ENCODE results near the gene PAMR1.
"Not testable (repeated sequence)": the region's sequence is repeated elsewhere in the genome, so short reads cannot be mapped to it uniquely, and the experiment has no call there.

Gene PAMR1

DNA sequence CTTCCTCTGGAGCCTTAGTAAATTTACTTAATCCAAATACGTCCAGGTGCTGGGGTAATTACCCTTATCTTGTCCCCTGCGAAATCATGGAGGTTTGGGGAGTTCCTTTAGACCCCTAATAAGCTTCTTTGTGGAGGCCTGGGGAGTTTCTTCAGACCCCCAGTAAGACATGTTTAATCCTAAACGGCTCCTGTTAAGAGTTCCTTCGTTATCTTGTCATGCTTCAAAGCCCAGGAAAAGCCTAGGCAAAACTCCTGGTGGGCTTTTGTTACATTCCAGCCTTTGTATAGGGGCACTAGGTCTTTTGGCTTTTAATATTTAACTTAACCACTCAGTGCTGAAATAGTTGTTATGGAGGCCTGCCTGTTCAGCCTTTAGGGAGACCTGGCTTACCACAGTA, 18.1 kb upstream of the PAMR1 start:
- no peak for DNase-seq (ENCODE audit: low read depth in 2 of 2)

DNA sequence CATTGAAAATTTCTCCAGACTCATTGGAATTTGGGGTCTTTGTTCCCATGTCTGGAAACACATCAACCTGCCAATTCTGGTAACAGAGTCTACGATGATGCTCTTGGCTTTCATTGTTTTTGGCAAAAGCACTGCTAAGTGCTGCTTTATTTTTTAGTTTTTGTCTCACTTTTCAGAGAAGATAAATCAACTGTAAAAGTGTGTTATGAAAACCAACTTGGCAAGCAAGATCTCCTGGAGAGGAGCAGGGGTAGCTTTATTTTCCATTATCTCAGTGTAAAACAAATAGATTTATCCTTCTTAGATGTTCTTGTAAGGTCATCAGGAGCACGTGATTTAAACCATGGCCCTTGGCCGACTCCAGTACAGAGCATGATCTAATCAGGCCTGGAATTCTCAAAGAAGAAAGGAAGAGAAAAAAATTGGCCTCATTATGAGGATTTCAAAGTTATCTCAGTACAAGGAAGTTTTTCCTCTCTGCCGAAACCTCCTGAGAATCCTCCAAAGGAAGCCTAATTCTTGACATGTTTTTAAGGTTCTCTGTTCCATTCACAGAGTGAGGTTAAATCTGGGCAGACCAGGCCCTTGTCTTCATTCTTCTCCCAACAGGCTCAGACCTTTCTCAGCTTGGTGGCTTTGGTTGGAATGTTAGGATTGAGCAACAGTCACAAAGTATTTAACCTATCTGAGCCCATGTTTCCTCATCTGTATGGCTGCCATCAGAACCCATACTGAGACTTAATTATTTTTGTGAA, 16.4 kb upstream of the PAMR1 start:
- no peak for DNase-seq (ENCODE audit: low read depth in 2 of 2)

DNA sequence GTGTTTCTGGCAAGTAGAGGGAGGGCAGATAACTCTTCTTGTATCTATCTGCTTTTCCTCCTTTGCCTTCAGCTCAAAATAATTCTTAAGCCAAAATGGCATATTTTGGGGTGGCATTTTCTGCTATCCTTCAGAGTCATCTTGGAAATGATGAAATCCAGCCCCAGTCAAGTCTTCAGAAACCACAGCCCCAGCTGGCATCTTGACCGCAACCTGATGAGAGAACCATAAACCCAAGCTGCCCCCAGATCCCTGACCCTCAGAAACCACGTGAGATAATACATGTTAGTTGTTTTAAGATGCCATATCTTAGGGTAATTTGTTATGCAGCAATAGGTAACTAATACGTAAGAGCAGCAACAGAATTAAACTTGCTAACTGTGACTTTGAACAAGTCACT, 15.1 kb upstream of the PAMR1 start:
- DNase-seq (ENCODE audit: low read depth in 2 of 2) = no peak

DNA sequence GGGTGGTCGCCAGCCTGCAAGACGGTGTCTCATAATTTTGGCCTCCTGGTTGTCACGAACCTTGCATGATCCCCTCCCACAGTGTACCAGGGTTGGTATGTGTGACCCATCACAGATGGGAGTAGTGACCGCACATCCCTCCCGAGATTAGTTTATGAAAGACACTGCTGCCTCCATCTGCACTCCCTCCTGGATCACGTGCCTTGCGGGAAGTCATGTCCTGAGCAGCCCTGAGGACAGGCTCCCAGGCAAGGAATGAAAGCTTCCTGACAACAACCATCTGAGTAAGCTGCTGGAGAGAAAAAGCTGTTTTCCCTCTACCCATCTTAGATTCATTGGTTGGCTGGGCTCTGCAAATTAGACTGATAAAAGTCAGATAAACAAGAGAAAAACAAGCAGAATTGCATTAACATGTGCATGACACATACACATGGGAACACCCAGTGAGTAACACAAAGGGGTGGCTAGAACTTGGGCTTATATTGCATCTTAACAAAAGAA, 14.4 kb upstream of the PAMR1 start:
- no peak for DNase-seq (ENCODE audit: low read depth in 2 of 2)

DNA sequence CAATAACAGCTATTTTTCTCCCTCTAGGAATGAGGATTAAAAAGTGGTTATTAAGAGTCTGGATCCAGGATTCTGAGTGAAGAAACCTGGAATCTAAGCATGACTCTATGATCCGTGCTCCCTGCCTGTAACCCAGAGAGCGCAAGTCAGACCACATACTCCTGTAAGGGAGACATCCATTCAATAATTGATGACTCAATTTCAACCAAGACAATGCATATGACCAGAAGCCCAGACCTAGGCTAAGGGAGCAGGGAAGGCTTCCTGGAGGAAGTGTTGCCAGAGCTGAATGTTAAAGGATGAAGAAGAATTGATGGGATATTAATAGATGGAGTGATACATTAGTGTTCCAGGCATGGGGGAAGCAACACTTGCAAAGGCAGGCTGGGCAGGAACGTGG, 13.8 kb upstream of the PAMR1 start:
- no peak for DNase-seq (ENCODE audit: low read depth in 2 of 2)

DNA sequence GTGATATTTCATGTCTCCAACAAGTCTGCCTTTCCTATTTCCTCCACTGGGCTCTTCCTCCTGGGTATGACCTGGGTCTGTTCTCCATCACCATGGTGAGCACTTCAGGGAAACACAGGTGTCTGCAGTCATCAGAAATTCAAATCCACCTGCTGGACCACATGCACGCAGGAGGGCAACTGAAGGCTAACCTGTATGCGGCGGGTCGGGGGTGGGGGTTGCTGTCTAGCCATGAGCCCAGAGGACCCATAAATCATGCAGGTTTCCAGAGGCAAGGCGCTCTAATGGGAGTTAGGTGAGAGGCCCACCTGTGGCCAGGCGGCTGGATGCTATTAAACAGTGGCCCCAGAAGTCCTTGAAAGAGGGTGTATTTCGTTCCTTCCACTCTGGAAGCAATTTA, 11.1 kb upstream of the PAMR1 start:
- DNase-seq (ENCODE audit: low read depth in 2 of 2) = no peak

DNA sequence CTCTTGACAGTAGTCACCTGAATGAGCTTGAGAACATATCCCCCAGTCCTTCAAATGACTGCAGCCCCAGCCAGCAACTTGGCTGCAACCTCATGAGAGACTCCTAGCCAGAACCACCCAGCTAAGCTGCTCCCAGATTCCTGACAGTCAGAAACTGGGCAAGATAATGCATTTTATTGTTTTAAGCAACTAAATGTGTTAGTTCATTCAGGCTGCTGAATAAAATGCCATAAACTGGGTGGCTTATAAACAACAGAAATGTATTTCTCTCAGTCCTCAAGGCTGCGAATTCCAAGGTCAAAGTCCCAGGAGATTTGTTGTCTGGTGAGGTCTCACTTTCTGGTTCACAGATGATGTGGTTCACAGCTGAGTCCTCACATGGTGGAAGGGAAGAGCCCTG, 5.8 kb upstream of the PAMR1 start:
- DNase-seq (ENCODE audit: low read depth in 2 of 2) = no peak

DNA sequence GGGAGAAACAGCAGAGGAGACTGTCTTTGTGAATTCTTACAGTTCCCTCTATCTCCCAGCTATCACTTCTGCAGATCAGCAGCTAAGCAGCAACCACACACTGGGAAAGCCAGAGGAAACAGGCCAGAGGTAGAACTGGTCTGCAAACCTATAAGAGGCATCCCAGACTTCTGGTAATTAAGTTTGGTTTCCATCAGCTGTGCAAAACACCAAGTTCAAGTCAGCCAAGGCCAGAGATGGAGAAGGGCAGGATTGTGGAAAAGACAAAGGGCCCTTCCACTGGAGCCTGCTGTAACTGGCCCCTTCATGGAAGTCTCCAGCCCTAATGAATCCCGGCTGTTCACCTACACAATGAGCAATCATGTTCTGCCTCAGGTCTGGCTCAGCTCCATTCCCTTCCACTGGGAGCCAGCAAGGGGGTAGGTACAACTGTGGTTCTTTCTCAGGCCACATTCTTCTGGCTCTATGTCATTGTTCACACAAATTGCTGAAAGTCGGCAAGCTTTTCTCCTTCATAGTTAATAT, 4.6 kb upstream of the PAMR1 start:
- no peak for DNase-seq (ENCODE audit: low read depth in 2 of 2)

DNA sequence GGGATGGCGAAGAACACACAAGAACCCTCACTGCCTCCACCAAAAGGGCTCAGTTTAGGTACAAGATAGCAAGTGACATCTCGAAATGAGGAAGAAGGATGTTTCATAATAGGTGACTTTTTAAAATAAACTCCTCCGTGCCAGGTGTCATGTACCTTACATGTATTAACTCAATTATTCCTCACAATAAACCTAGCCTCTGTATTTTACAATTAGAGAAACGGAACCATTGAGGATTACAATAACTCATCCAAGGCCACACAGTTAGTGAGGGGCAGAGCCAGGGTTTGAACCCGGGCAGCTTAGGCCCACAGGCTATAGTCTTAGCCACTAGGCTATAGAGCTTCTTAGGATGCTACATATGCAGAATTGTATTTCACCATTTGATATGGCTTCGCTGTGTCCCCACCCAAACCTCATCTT, 965 bp upstream of the PAMR1 start:
- DNase-seq (ENCODE audit: low read depth in 2 of 2) = no peak

DNA sequence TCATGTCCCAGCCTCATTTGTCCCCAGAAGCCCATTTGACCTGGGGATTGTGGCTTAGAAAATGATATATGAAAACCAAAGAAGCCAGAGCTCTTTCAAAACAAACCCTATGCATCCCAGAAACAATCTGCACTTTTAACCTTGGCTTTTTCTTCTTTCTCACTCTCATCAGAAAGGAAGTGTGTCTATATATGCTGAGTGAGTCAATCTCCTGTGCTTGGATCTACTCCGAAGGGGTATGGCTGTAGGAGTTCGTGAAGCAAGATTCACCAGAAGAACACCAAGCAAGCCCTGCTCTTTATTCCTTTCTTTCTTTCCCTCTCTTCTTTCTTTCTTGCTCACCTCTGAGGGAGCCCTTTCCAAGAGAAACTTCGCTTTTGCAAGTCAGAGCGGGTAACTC, 636 bp downstream of the PAMR1 start:
- no peak for DNase-seq (ENCODE audit: low read depth in 2 of 2)

DNA sequence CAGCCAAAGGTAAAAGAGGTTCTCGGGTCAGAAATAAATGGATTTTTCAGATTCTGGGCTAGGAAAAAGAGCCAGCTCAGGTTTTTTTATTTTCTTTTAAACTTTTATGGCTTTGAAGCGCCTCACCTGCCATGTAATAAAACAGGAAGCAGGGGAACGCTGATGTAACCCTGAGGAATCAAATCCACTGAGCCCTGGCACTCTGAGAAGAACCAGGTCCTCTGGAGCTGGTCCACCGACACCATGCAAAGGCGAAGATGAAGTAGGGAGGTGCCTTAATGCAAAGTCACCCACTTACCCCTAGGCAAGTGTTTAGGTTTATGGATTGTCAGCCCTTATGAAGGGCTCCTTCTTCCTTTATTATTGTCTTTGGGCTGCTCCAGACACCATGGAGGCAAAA, 1.6 kb downstream of the PAMR1 start:
- DNase-seq (ENCODE audit: low read depth in 2 of 2) = no peak

DNA sequence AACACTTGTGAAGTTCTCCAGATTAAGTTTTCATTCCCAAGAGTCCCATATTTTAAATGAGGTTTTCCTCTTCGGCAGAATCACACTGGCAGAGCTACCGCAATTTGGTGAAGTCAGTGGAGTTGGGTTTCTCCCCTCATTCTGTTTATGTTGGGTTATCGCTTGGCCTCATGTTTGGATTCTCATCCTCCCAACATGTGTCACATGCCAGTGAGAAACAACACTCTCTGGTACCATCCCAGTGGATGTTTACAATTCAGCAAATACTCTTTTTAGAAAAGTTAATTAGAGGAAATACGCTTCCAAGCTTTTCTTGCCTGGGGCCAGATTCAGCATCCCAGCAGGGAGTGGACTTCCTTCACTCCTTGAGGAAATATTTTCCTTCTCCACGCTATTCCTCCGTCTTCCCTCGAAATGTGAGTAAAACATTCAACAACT, 2.1 kb downstream of the PAMR1 start:
- DNase-seq (ENCODE audit: low read depth in 2 of 2) = no peak

DNA sequence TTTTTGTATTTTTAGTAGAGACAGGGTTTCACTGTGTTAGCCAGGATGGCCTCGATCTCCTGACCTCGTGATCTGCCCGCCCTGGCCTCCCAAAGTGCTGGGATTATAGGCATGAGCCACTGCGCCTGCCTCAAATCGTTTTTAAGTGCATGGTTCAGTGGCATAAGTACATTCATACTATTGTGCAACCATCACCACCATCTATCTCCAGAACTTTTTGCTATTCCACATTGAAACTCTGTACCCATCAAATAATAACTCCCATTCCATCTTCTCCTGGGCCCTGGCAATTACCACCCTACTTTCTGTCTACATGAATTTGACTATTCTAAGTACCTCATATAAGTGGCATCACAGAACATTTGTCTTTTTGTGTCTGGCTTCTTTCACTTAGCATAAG, 3.3 kb downstream of the PAMR1 start:
- not testable (repeated sequence) for DNase-seq (ENCODE audit: low read depth in 2 of 2)

DNA sequence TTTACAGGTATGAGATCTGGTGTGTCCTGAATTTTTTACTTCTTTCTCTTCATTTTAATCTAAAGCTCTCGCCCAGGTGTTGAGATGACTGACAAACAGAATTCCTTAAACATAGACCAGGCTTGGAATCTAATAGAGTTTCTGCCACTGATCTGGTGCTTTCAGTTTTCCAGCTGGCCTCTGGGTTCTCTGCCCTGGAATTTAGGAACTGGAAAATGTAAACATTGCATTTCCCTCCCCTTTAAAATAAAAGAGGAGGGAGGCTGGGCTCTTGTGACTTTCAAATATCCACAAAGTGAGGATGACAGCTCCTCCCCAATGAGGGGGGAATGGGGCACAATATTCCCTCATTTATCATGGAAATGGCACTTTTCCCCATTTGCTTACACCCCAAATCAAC, 5.0 kb downstream of the PAMR1 start:
- no peak for DNase-seq (ENCODE audit: low read depth in 2 of 2)

DNA sequence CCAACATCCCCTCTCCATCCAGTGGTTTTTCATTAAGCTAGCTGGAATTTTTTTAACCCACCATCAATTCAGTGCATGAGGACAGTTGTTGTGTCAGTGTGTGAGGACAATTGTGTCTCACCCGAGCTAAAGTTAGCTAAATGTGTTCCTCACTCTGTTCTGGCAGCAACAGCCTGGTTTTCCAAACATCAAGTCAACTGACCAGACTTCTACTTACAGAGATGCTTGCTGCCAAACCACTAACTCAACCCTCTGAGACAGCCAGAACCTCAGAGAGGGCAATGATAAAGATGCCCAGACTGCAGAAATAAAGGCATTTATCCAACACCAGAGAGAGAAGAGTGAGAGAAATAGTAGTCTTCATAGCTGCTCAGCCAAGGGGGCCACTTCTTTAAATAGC, 6.7 kb downstream of the PAMR1 start:
- no peak for DNase-seq (ENCODE audit: low read depth in 2 of 2)

DNA sequence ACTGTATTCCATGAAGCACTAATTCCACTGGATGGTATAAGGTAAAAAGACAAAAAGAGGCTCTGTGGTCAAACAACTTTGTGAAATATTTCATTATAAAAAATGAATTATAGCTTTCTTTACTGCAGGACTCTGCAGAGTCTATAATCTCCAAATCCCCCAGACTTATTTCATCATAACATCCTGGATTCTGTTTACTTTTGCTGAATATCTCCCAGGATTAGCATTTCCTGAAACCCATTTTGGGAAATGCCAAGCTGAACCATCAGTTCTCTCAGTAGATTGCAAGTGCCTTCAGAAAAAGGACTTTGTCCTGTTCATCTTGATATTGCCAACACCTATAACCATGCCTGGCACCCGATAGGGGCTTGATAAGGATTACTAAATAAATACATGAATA, 7.9 kb downstream of the PAMR1 start:
- no peak for DNase-seq (ENCODE audit: low read depth in 2 of 2)

DNA sequence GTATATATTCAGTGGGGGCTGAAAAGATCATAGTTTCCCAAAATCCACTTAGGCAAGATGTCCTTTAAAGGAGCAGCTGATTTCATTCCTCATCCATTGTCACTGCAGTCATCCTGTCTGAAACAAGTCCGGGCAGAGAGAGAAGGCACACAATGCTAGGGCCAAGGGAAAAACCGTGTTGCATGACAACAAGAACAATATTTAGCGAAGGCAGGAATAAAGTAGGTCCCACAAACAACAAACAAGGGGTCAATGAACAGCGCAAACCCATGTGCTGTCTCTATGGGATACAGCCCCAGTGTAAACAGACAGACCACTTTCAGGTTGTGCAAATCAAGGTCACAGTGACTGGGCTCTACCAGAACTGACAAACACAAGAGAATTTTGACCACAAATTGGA, 9.0 kb downstream of the PAMR1 start:
- DNase-seq (ENCODE audit: low read depth in 2 of 2) = no peak

DNA sequence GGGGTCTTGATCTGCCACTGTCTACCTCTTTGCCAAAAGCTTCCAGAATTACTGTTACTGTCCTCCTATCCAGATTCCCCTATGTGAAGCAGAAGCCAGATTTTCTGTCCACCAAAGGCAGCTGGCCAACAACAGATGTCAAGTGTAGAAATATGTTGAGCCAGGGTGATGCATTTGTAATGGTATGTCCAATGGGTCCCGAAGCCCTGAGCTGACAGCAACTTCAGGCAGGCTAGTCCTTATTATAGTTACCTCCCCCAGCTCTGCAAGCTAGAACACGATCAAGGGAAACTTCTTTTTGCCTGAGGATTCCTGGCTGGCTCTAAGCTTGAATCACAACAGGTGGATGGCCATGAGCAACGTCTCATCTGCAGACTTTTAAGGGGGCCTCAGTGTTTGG, 10.2 kb downstream of the PAMR1 start:
- DNase-seq (ENCODE audit: low read depth in 2 of 2) = no peak

DNA sequence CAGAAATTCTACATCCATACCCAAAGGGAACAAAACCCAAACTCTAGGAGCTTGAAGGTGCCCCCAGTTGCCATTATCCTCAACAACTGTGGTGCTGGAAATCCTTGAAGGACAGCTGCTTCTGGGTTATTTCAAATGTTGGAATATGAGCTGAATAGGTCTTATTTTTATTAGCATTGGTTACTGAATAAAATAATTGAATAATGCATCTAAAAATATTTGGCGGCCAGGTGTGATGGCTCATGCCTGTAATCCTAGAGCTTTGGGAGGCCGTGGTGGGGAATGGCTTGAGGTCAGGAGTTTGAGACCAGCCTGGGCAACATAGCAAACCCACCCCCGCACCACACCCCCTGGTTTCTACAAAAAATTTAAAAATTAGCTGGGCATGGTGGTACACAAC, 10.9 kb downstream of the PAMR1 start:
- DNase-seq (ENCODE audit: low read depth in 2 of 2) = no peak

DNA sequence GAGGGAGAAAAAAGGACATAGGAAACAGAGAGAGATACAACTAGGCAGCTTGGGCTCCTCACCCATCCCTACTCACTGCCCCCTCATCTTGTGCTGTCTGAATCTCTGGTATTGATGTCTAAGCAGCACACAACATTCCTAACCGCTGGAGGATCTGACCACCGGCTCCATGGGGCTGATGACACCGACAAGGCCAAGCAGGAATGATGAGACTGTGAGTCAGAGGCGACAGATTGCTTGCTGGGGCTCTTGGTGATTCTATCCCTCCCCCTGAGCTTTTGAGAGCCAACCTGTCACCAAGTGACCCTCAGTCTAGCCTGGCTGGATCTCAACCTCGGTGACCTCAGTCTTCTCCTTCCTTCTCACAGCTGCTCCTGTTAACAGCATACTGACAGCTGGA, 13.8 kb downstream of the PAMR1 start:
- no peak for DNase-seq (ENCODE audit: low read depth in 2 of 2)

DNA sequence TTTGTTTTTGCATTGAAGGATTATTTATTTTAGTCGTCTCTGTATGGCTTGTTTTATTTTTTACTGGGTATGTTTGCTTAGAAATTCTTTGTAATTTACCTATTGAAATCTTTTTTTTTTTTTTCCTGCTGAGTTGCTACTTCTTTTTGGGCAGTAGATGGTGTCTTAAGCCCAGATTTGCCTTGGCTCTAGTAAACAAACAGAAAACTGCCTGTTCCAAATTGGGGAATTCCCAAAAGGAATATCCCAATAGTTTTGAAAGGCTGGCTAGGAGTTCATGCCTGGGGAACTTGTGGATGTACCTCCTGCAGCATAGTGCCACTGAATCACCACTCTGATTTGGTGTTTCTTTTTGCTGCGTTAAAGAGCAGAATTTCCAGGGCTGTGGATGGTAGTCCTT, 17.7 kb downstream of the PAMR1 start:
- DNase-seq (ENCODE audit: low read depth in 2 of 2) = no peak

DNA sequence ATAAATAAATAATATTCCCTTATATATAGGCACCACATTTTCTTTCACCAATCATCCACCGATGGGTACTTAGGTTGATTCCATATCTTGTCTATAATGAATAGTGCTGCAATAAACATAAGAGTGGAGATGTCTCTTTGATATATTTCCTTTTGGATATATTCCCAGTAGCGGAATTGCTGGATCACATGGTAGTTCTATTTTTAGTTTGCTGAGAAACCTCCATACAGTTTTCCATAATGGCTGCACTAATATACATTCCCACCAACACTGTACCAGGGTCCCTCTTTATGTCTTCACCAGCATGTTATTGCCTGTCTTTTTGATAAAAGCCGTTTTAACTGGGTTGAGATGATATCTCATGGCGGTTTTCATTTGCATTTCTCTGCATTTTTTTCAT, 23.6 kb downstream of the PAMR1 start:
- no peak for DNase-seq (ENCODE audit: low read depth in 2 of 2)

DNA sequence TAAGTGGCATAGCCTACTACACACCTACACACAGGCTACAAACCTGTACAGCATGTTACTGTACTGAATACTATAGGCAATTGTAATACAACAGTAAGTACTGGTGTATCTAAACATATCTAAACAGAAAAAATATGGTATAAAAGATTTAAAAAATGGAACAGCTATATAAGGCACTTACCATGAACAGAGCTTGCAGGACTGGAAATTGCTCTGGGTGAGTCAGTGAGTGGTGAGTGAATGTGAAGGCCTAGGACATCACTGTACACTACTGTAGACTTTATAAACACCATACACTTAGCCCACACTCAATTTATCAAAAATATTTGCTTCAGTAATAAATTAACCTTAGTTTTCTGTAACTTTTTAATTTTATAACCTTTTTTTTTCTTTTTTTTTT, 24.7 kb downstream of the PAMR1 start:
- no peak for DNase-seq (ENCODE audit: low read depth in 2 of 2)

DNA sequence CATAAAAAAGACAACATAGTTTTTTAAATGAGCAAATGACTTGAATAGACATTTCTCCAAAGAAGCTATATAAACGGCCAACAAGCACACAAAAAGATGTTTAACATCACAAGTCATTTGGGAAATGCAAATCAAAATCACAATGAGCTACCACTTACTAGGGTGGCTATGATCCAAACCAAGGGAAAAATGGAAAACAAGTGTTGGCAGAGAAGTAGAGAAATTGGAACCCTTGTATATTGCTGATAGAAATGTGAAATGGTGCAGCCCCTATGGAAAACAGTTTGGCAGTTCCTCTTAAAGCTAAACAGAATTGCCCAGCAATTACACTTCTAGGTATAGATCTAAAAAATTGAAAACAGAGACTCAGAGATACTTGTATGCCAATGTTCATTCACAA, 29.0 kb downstream of the PAMR1 start:
- DNase-seq (ENCODE audit: low read depth in 2 of 2) = no peak
